Vagina (tissue), 2 donors: Measurements from ENCODE around the gene ZNF557. TPM values are rescaled to one million over a fixed set of nuclear protein-coding genes. Genes with fewer than 3 reads are reported as not detected.
A peak's percentile ranks its signal among the peaks of the same experiment; 100 is the strongest.
"Not testable (repeated sequence)": the region's sequence is repeated elsewhere in the genome, so short reads cannot be mapped to it uniquely, and the experiment has no call there.

ENCODE experiments used
- DNase-seq, 2 donors: peaks; one replicate each; pipeline ENCODE4 v3.0.0-alpha.2; 2017; ENCODE audit errors: extremely low spot score in 2 of 2
- H3K27ac ChIP-seq: fragments of 200-600 bp; sonication (generic); one replicate; pipeline ENCODE4 v1.5.1; 2019
- H3K27me3 ChIP-seq: fragments of 200-600 bp; sonication (generic); one replicate; pipeline ENCODE4 v1.5.1; 2019
- H3K36me3 ChIP-seq, 2 donors: fragments of 200-600 bp; sonication (generic); one replicate each; pipeline ENCODE4 v1.5.1; 2017 to 2019
- H3K4me1 ChIP-seq: fragments of 200-600 bp; sonication (generic); one replicate; pipeline ENCODE4 v1.5.1; 2019
- H3K4me3 ChIP-seq, 2 donors: fragments of 200-600 bp; sonication (generic); 1 replicate in 1 of 2; 2 replicates in 1 of 2; pipeline ENCODE4 v1.5.1; 2016 to 2019
- H3K9me3 ChIP-seq: fragments of 200-600 bp; sonication (generic); one replicate; pipeline ENCODE4 v1.5.1; 2019
- POLR2AphosphoS5 ChIP-seq, 2 donors: sonication (generic); formaldehyde crosslinking; IDR thresholded peaks; one replicate each; pipeline ENCODE4 v1.9.0; 2017; ENCODE audit warnings: antibody characterized with exemption in 2 of 2, mild to moderate bottlenecking in 2 of 2, low read depth in 1 of 2; ENCODE audit not compliant: insufficient read depth in 1 of 2
- intact Hi-C: fragments of 100-400 bp; cut with DNase I; formaldehyde crosslinking; loops from one replicate; pipeline ENCODE4 v1.15.1; 2023
- total RNA-seq: library from RNA; depleted of rRNA; stranded (reverse); fragments of >200 nt; gene quantifications from one replicate; pipeline ENCODE4 v1.2.3, GENCODE V29; 2016
- TF ChIP-seq, protein P1 (sequence below), 3 experiments: fragments of 450-650 bp in 2 of 3; fragments of 200-600 bp in 1 of 3; sonication (generic) in 1 of 3; IDR thresholded peaks; one replicate each; pipeline ENCODE4 v1.5.1; 2017 to 2019; ENCODE audit warnings: antibody characterized with exemption in 3 of 3, mild to moderate bottlenecking in 2 of 3, moderate library complexity in 2 of 3

ZNF557 gene
- 10.1 TPM for total RNA-seq

DNA sequence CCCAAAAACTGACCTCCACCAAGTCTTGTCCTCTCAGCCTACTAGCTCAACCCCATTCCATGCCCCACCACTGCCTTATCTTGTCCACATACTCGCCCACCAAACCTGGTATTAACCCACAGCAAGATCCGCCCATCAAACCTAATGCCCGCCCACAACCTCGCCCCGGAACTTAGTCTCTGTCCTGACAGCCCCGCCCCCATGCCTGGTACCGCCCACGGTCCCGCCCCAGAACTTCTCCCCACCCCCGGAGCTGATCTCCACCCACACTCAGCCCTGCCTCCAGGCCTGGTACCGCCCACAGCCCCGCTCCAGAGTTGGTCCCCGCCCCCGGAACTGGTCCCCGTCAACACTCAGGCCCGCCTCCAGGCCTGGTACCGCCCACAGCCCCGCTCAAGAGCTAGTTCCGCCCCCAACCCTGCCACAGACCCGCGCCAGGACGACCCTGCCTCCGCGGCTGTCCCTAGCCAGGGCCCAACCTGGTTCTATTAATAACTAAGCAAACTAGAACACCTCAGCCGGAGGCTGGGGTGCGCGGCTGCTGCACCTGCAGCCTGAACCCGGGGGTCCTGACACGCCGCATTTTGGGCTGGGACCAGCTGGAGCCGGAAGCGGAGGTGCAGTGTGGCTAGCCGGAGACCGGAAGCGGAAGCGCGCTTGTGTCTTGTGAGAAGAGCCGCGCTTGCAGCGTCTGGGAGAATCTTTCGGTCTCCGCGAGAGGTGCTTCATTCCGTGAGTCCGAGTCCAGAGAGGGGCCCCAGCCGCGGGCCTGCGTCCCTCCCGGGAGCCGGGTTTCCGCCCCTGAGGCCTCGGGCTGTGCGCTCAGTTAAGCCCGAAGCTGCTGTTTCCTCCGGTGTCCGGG lies at the start of gene ZNF557:
ZNF557 (plus strand) TSS at position 662 of the 862 bp plus-strand sequence. CDS start 5,372 bp downstream, outside the sequence.
- Histone ChIP-seq H3K27me3 (no peaks in the 10 kb centered on the region), H3K36me3 (peaks cover 6 to 38% of the 10 kb centered on the region in 2 donors), H3K9me3 (no peaks in the 10 kb centered on the region), H3K4me3 (peak within 1 kb of the TSS; percentile 85 to 94), H3K4me1 (peaks cover 10% of the 10 kb centered on the region), H3K27ac (peak within 1 kb of the TSS; percentile 55)
- intact Hi-C loops: no loop called here
- peak in 1 of 2 donors; percentile 96 for DNase-seq
- peak; percentile 77 to 91 for TF ChIP-seq POLR2AphosphoS5 (IDR thresholded peaks at IDR 0.05; ENCODE audit: insufficient read depth in 1 of 2, low read depth in 1 of 2)
- TF ChIP-seq, protein P1, sequence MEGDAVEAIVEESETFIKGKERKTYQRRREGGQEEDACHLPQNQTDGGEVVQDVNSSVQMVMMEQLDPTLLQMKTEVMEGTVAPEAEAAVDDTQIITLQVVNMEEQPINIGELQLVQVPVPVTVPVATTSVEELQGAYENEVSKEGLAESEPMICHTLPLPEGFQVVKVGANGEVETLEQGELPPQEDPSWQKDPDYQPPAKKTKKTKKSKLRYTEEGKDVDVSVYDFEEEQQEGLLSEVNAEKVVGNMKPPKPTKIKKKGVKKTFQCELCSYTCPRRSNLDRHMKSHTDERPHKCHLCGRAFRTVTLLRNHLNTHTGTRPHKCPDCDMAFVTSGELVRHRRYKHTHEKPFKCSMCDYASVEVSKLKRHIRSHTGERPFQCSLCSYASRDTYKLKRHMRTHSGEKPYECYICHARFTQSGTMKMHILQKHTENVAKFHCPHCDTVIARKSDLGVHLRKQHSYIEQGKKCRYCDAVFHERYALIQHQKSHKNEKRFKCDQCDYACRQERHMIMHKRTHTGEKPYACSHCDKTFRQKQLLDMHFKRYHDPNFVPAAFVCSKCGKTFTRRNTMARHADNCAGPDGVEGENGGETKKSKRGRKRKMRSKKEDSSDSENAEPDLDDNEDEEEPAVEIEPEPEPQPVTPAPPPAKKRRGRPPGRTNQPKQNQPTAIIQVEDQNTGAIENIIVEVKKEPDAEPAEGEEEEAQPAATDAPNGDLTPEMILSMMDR (IDR thresholded peaks at IDR 0.05): no peak

- H3K9me3 ChIP-seq, H3K27me3 ChIP-seq, H3K36me3 ChIP-seq, intact Hi-C loops, H3K4me3 ChIP-seq, H3K27ac ChIP-seq, DNase-seq, H3K4me1 ChIP-seq: not testable (repeated sequence)
These were observed 48.2 kb upstream of the ZNF557 start, which contains the start of gene MBD3L2B for GRCh38 chr19:7021331-7021730. MBD3L2B (minus strand) TSS chr19:7021431; CDS start chr19:7021397, 34 bp downstream.

- DNase-seq, intact Hi-C loops, H3K4me1 ChIP-seq, H3K27ac ChIP-seq, H3K27me3 ChIP-seq, H3K9me3 ChIP-seq, H3K4me3 ChIP-seq, H3K36me3 ChIP-seq: not testable (repeated sequence)
These were observed 40.7 kb upstream of the ZNF557 start for GRCh38 chr19:7028790-7029189.

GRCh38 chr19:7030278-7030677 lies 39.2 kb upstream of the ZNF557 start, which contains the start of gene MBD3L5:
MBD3L5 (plus strand) TSS chr19:7030578; CDS start chr19:7030612, 34 bp downstream.
- H3K27me3 ChIP-seq, intact Hi-C loops, DNase-seq, H3K4me1 ChIP-seq, H3K36me3 ChIP-seq, H3K4me3 ChIP-seq, H3K9me3 ChIP-seq, H3K27ac ChIP-seq: not testable (repeated sequence)

DNA sequence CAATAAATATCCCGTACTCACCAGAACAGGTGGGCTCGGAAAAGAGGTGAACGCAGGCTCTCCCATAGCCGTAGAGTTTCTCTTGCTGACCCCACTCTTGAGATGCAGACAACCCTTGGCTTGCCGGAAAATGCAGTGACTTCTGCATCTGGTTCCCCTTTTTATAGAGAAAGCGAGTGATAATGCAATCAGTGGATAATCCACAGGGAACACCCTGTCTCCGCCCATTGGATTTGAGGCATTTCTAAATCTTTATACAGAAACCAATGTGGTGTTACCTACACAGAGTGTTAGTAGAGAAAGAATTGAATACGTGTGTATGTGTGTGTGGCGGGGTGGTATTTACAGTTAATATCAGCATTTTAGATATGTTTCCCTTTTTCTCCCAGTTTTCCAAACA lies 29.4 kb upstream of the ZNF557 start, which contains the start of gene MBD3L4:
MBD3L4 (minus strand) TSS at position 101 of the 400 bp plus-strand sequence; CDS start at position 66, 35 bp downstream.
- H3K27ac ChIP-seq, H3K4me3 ChIP-seq, H3K36me3 ChIP-seq, H3K4me1 ChIP-seq, intact Hi-C loops, H3K27me3 ChIP-seq, H3K9me3 ChIP-seq, DNase-seq: not testable (repeated sequence)

DNA sequence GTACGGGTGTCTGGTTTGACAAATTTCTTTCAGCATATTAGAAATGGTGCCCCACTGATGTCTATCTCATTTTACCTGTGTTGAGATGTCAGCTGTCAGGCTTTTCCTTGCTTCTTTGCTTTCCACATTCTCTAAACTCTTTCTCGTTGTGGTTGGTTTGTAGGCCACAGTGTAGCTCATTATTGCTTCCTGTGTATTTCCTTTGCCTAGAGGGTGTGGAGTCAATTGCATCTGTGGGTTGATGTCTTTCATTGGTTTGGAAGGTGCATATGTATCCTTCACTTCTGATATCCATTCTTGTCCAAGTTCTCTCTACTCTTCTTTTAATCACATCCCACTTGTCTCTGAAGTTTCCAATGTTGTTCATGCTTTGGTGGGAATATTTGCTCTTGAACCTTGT lies 27.9 kb upstream of the ZNF557 start:
- H3K27me3 ChIP-seq, H3K9me3 ChIP-seq, intact Hi-C loops, H3K4me3 ChIP-seq, H3K36me3 ChIP-seq, DNase-seq, H3K27ac ChIP-seq, H3K4me1 ChIP-seq: not testable (repeated sequence)

DNA sequence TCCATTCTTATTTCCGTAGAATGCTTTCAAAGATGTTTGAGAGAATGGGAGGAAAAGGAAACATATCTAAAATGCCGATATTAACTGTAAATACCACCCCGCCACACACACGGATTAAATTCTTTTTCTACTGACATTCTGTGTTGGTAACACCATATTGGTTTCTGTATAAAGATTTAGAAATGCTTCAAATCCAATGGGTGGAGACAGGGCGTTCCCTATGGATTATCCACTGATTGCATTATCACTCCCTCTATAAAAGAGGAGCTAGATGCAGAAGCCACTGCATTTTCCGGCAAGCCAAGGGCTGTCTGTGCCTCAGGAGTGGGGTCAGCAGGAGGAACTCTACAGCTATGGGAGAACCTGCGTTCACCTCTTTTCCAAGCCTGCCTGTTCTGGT lies 20.5 kb upstream of the ZNF557 start, which contains the start of gene MBD3L2:
MBD3L2 (plus strand) TSS at position 301 of the 400 bp plus-strand sequence; CDS start at position 354, 53 bp downstream.
- H3K27ac ChIP-seq, H3K9me3 ChIP-seq, DNase-seq, H3K4me1 ChIP-seq, H3K36me3 ChIP-seq, H3K27me3 ChIP-seq, H3K4me3 ChIP-seq, intact Hi-C loops: not testable (repeated sequence)

DNA sequence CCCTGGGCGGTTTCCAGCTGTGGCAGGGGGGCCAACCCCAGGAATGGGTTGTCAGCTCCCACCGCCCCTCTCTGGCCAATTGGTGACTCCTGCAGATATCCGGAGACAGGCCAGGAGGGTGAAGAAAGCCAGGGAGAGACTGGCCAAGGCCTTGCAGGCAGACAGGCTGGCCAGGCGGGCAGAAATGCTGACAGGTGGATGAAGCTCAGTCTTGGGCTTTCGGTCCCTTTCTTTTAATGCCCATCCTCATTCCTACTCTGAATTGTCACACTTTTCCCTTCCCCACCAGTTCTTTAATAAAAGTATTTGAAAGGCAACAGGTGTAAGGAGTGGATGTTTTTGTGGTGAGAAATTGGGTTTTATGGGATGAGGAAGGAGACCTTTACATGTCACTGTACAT lies 18.1 kb upstream of the ZNF557 start:
- H3K4me1 ChIP-seq, DNase-seq, H3K36me3 ChIP-seq, H3K9me3 ChIP-seq, H3K4me3 ChIP-seq, H3K27ac ChIP-seq, H3K27me3 ChIP-seq, intact Hi-C loops: not testable (repeated sequence)

GRCh38 chr19:7052896-7053295 lies 16.6 kb upstream of the ZNF557 start:
- intact Hi-C loops, H3K27ac ChIP-seq, H3K4me1 ChIP-seq, H3K4me3 ChIP-seq, H3K27me3 ChIP-seq, DNase-seq, H3K36me3 ChIP-seq, H3K9me3 ChIP-seq: not testable (repeated sequence)

GRCh38 chr19:7054635-7055368 lies 14.7 kb upstream of the ZNF557 start:
- H3K27me3 ChIP-seq, H3K4me1 ChIP-seq, DNase-seq, H3K9me3 ChIP-seq, H3K27ac ChIP-seq, H3K36me3 ChIP-seq, intact Hi-C loops, H3K4me3 ChIP-seq: not testable (repeated sequence)

- H3K9me3 ChIP-seq, DNase-seq, intact Hi-C loops, H3K36me3 ChIP-seq, H3K27ac ChIP-seq, H3K4me1 ChIP-seq, H3K27me3 ChIP-seq, H3K4me3 ChIP-seq: not testable (repeated sequence)
These were observed 13.8 kb upstream of the ZNF557 start for GRCh38 chr19:7055679-7056078.

DNA sequence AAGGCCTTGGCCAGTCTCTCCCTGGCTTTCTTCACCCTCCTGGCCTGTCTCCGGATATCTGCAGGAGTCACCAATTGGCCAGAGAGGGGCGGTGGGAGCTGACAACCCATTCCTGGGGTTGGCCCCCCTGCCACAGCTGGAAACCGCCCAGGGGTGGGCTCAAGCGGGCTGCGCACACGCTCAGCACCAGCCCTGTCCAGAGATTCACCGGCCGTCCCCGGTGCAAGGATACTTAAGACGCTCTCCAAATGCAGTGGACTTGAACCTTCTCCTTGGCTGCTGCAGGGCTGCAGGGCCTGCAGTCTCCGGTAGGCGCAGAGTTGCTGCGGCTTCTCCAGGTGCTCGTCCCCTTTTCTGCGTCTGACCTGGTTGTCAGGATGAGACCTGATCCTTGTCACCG lies 13.1 kb upstream of the ZNF557 start:
- intact Hi-C loops, H3K9me3 ChIP-seq, H3K4me1 ChIP-seq, H3K4me3 ChIP-seq, H3K36me3 ChIP-seq, H3K27ac ChIP-seq, H3K27me3 ChIP-seq, DNase-seq: not testable (repeated sequence)
